GM21529 (cell line): Measurements from ENCODE around the gene CNPY1.
"Not testable (repeated sequence)": the region's sequence is repeated elsewhere in the genome, so short reads cannot be mapped to it uniquely, and the experiment has no call there.

Experiments
- ATAC-seq: cut with Tn5 transposase; IDR thresholded peaks from one replicate; pipeline ENCODE4 v1.9.1; 2021; ENCODE audit not compliant: unreplicated experiment

CNPY1 gene

GRCh38 chr7:155579565-155579964 lies 33.2 kb upstream of the CNPY1 start:
- no peak for ATAC-seq

GRCh38 chr7:155578016-155578415 lies 31.7 kb upstream of the CNPY1 start:
- ATAC-seq: no peak

GRCh38 chr7:155577509-155577905 lies 31.1 kb upstream of the CNPY1 start:
- ATAC-seq: no peak

GRCh38 chr7:155576900-155577508 lies 30.6 kb upstream of the CNPY1 start:
- no peak for ATAC-seq

- no peak for ATAC-seq
These were observed 30.1 kb upstream of the CNPY1 start for GRCh38 chr7:155576416-155576815.

- ATAC-seq: no peak
These were observed 28.4 kb upstream of the CNPY1 start for GRCh38 chr7:155574556-155575290.

GRCh38 chr7:155571581-155572345 lies 25.4 kb upstream of the CNPY1 start:
- no peak for ATAC-seq

GRCh38 chr7:155570991-155571390 lies 24.6 kb upstream of the CNPY1 start:
- ATAC-seq: no peak

GRCh38 chr7:155570171-155570958 lies 24.0 kb upstream of the CNPY1 start:
- no peak for ATAC-seq

GRCh38 chr7:155569681-155570080 lies 23.3 kb upstream of the CNPY1 start:
- no peak for ATAC-seq

- no peak for ATAC-seq
These were observed 22.6 kb upstream of the CNPY1 start for GRCh38 chr7:155568842-155569494.

- no peak for ATAC-seq
These were observed 21.9 kb upstream of the CNPY1 start for GRCh38 chr7:155568333-155568660.

GRCh38 chr7:155567646-155568332 lies 21.4 kb upstream of the CNPY1 start:
- ATAC-seq: no peak

- ATAC-seq: no peak
These were observed 19.9 kb upstream of the CNPY1 start for GRCh38 chr7:155566011-155566836.

GRCh38 chr7:155565596-155565995 lies 19.2 kb upstream of the CNPY1 start:
- ATAC-seq: no peak

- ATAC-seq: not testable (repeated sequence)
These were observed 16.6 kb upstream of the CNPY1 start for GRCh38 chr7:155562976-155563375.

GRCh38 chr7:155562106-155562505 lies 15.7 kb upstream of the CNPY1 start:
- no peak for ATAC-seq

GRCh38 chr7:155560982-155561686 lies 14.8 kb upstream of the CNPY1 start:
- ATAC-seq: no peak
